Ectodermal cell (in vitro differentiated cells): Measurements from ENCODE around the gene SLC6A15.

Experiments used
- H3K27ac ChIP-seq: 2 replicates; pipeline ENCODE4 v1.7.0; 2013; ENCODE audit warnings: mild to moderate bottlenecking, low read depth, low read length; ENCODE audit not compliant: insufficient read depth, poor library complexity, severe bottlenecking
- H3K27me3 ChIP-seq: 2 replicates; pipeline ENCODE4 v1.7.0; 2013; ENCODE audit warnings: mild to moderate bottlenecking, low read length; ENCODE audit not compliant: insufficient read depth, control insufficient read depth, poor library complexity, severe bottlenecking
- H3K36me3 ChIP-seq: one replicate; pipeline ENCODE4 v1.7.0; 2013; ENCODE audit warnings: low read length; ENCODE audit not compliant: control insufficient read depth, insufficient read depth
- H3K4me1 ChIP-seq: one replicate; pipeline ENCODE4 v1.7.0; 2013; ENCODE audit warnings: low read length; ENCODE audit not compliant: control insufficient read depth, insufficient read depth
- H3K4me3 ChIP-seq: 2 replicates; pipeline ENCODE4 v1.7.0; 2013; ENCODE audit warnings: low read depth, low read length, control low read depth; ENCODE audit not compliant: insufficient read depth
- H3K9me3 ChIP-seq: 2 replicates; pipeline ENCODE4 v1.7.0; 2013; ENCODE audit warnings: mild to moderate bottlenecking, low read length, moderate library complexity; ENCODE audit not compliant: control insufficient read depth
- WGBS, 2 experiments: methylation state at CpG; one replicate each; pipeline ENCODE4 v1.1.7; 2013; ENCODE audit warnings: missing lambda C conversion rate in 2 of 2; 5-methylcytosine and 5-hydroxymethylcytosine counted together

Gene SLC6A15

GRCh38 chr12:84841591-84841990 is 71.0 kb downstream of the SLC6A15 start:
- Histone ChIP-seq H3K4me3 (no peak overlapping the region), H3K9me3 (no peaks in the 10 kb centered on the region), H3K27me3 (no peaks in the 10 kb centered on the region), H3K27ac (no peak overlapping the region), H3K4me1 (no peaks in the 10 kb centered on the region), H3K36me3 (no peaks in the 10 kb centered on the region)
- WGBS, 2 experiments: 70 to 71% methylated on average over 1 of the region's 1 CpG

- H3K4me3 ChIP-seq: no peak overlapping the region
- no peaks in the 10 kb centered on the region for H3K27me3 ChIP-seq
- no peaks in the 10 kb centered on the region for H3K9me3 ChIP-seq
- no peaks in the 10 kb centered on the region for H3K4me1 ChIP-seq
- no peaks in the 10 kb centered on the region for H3K36me3 ChIP-seq
- H3K27ac ChIP-seq: no peak overlapping the region
Observed at GRCh38 chr12:84840356-84840755, 72.2 kb downstream of the SLC6A15 start.

DNA sequence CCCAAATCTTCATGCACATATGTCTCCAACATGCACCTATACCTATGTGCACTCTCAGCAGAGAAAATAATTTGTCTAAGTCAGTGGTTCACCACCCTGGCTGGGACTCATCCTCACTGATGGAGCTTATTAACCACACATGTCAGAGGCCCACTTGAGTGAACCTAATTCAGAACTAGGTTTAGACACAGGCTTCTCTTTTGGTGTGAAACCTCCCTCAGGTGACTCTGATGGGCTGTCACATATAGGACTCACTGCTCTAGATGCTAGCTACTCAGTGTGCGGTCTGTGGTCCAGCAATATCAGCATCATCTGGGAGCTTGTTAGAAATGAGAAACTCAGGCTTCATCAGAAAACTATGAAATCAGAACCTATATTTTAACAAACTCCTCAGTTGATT is 85.7 kb downstream of the SLC6A15 start:
- H3K36me3 ChIP-seq: no peaks in the 10 kb centered on the region
- no peak overlapping the region for H3K4me3 ChIP-seq
- no peaks in the 10 kb centered on the region for H3K9me3 ChIP-seq
- no peaks in the 10 kb centered on the region for H3K4me1 ChIP-seq
- WGBS, 2 experiments: 91 to 100% methylated on average over 1 of the region's 1 CpG
- no peak overlapping the region for H3K27ac ChIP-seq
- no peaks in the 10 kb centered on the region for H3K27me3 ChIP-seq

- Histone ChIP-seq H3K9me3 (no peaks in the 10 kb centered on the region), H3K4me1 (no peaks in the 10 kb centered on the region), H3K36me3 (no peaks in the 10 kb centered on the region), H3K27ac (no peak overlapping the region), H3K27me3 (no peaks in the 10 kb centered on the region), H3K4me3 (no peak overlapping the region)
- WGBS, 2 experiments: 45% methylated on average over 2 of the region's 2 CpGs
Observed at GRCh38 chr12:84825149-84825548, 87.5 kb downstream of the SLC6A15 start.

DNA sequence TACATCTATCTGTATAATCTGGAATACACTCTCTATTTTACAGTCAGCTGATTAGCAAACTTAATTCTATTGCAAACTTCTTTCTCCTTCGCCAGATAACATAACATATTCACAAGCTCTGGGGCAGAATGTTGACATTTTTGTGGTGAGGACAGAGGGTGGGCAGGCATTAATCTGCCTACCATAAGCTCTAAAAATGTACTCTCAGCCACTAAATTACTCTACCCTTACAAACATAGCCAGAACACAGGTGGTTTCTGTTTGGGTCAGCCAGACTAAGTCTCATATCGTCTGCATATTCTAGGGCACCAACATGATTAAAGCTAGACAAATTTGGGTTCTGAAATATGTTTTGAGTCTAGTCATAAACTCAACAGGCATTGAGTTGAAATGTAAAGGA is 90.1 kb downstream of the SLC6A15 start:
- H3K27ac ChIP-seq: no peak overlapping the region
- 91 to 100% methylated on average over 2 of the region's 2 CpGs for WGBS, 2 experiments

GRCh38 chr12:84816916-84817695 is 95.5 kb downstream of the SLC6A15 start:
- H3K27ac ChIP-seq: no peak overlapping the region
- 91 to 92% methylated on average over 1 of the region's 3 CpGs for WGBS, 2 experiments
- H3K4me3 ChIP-seq: no peak overlapping the region
- H3K36me3 ChIP-seq: no peaks in the 10 kb centered on the region
- H3K9me3 ChIP-seq: no peaks in the 10 kb centered on the region
- H3K27me3 ChIP-seq: no peaks in the 10 kb centered on the region
- no peaks in the 10 kb centered on the region for H3K4me1 ChIP-seq

More for the DNA sequence above, 90.1 kb downstream of the SLC6A15 start:
- no peaks in the 10 kb centered on the region for H3K9me3 ChIP-seq
- no peaks in the 10 kb centered on the region for H3K27me3 ChIP-seq
- H3K4me1 ChIP-seq: no peaks in the 10 kb centered on the region
- no peaks in the 10 kb centered on the region for H3K36me3 ChIP-seq
- H3K4me3 ChIP-seq: no peak overlapping the region

DNA sequence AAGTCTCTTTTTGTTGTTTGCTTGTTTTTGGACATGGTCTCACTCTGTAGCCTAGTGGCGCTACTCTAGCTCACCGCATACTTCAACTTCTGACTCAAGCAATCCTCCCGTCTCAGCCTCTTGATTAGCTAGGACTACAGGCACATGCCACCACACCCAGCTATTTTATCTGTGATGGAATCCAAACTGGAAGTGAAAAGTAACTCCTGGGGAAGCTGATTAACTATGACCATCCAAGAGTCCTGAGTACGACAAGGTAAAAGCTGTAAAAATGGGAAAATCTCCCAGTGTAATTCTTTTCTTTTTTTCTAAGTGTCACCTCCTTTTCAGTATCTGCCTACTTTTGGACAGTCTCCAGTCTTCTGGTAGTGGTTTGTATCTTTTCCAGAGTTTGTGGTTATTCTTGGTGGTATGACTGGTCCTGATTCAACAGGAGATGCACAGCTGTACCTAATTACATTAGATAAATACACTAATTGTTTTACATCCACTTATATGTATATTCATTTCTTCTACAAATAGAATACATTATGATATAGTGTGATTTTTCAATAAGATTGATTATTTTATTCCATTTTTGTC is 97.8 kb downstream of the SLC6A15 start:
- WGBS, 2 experiments: 90 to 96% methylated on average over 4 of the region's 4 CpGs
- Histone ChIP-seq H3K4me1 (no peaks in the 10 kb centered on the region), H3K27ac (no peak overlapping the region), H3K36me3 (no peaks in the 10 kb centered on the region), H3K27me3 (no peaks in the 10 kb centered on the region), H3K4me3 (no peak overlapping the region), H3K9me3 (no peaks in the 10 kb centered on the region)

DNA sequence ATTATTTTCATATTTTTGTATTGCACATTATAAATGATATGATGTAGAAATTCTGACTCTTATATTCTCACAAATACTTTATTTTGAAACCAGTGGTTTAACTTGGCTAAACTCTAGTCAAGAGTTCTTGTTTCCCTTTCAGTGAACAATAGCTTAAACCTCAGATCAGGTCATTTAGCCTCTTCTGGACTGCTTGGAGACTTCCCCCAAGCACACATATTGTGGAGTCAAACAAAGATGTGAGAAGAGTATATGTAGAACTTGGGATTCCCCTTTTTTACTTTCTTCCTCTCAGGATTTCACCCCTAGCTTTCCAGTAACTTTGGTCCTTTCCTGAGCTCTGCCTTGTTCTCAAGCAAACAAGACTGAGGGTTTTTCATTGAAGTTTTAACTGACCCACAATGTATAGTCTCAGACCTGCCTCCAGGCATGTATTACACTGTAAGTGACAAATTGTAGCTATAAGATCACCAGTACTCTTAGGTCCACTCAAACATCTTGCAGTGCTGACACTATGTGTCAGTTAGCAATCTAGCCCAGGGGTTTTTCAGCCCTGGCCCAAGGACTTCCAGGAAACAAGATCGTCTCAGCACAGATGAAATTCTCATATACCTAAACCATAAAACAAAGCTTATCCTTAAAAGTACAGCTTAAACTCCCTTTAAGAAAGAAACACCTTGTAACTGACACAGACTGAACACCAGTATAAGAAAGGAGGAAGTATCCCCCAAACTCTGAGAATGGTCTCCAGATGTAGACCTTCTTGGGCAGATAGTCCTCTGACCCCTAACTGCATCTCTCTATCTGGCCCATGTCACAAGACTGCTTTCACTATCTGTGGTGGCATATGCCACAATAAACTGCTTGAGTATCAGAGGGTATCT is 98.6 kb downstream of the SLC6A15 start:
- H3K27ac ChIP-seq: no peak overlapping the region
- H3K27me3 ChIP-seq: no peaks in the 10 kb centered on the region
- no peaks in the 10 kb centered on the region for H3K36me3 ChIP-seq
- 91 to 97% methylated on average over 1 of the region's 1 CpG for WGBS, 2 experiments
- no peaks in the 10 kb centered on the region for H3K9me3 ChIP-seq
- no peaks in the 10 kb centered on the region for H3K4me1 ChIP-seq
- H3K4me3 ChIP-seq: no peak overlapping the region

GRCh38 chr12:84811291-84811690 is 101.3 kb downstream of the SLC6A15 start:
- no peaks in the 10 kb centered on the region for H3K36me3 ChIP-seq
- no peaks in the 10 kb centered on the region for H3K4me1 ChIP-seq
- no peaks in the 10 kb centered on the region for H3K9me3 ChIP-seq
- WGBS, 2 experiments: 57% methylated on average over 3 of the region's 3 CpGs; no CpG with 5 or more reads in 1 of the 2 experiments
- no peak overlapping the region for H3K27ac ChIP-seq
- peaks cover 14% of the 10 kb centered on the region for H3K27me3 ChIP-seq
- no peak overlapping the region for H3K4me3 ChIP-seq

DNA sequence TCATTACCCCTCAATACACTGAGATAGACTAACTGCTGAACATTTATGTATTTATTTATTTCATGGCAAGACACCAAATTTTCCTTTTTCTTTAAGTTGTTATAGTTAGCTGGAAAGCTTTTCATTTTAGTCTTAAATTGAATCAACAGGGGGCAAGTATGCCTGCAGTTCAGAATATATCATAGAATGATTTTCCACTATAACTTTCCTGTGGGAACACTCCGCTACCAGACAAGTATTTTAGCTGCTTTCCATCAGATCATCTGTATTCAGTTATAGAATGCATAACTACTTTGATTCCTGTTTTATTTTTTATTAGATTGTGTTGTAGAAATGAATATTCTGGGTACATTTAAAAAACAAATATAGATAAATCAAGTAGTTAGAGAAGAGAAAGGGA is 102.0 kb downstream of the SLC6A15 start:
- Histone ChIP-seq H3K36me3 (no peaks in the 10 kb centered on the region), H3K27me3 (peaks cover 16% of the 10 kb centered on the region), H3K4me3 (no peak overlapping the region), H3K9me3 (no peaks in the 10 kb centered on the region), H3K27ac (no peak overlapping the region), H3K4me1 (no peaks in the 10 kb centered on the region)
- 100% methylated on average over 1 of the region's 1 CpG; no CpG with 5 or more reads in 1 of the 2 experiments for WGBS, 2 experiments
